Naive thymus-derived CD4-positive, alpha-beta T cell (primary cell): ENCODE data around the gene ACOXL. TPM values are rescaled to one million over a fixed set of nuclear protein-coding genes. Genes with fewer than 3 reads are reported as not detected.

Experiments
- ATAC-seq: fragments of 150-1000 bp; cut with Tn5 transposase; 2 replicates; pipeline ENCODE4 v1.10.0; 2021; ENCODE audit warnings: mild to moderate bottlenecking, moderate library complexity
- CTCF ChIA-PET: fragments of 350-600 bp; sonication (Branson Sonifier 250); formaldehyde crosslinking; loops from one replicate; lab custom pipeline; 2021; ENCODE audit warnings: antibody characterized with exemption; lab: Charles Lee
- POLR2A ChIA-PET: fragments of 350-600 bp; sonication (Branson Sonifier 250); formaldehyde crosslinking; loops from one replicate; lab custom pipeline; 2021; ENCODE audit warnings: antibody characterized with exemption, inconsistent platforms; lab: Charles Lee
- DNase-seq, 9 donors: peaks; one replicate each; pipeline versions ENCODE4 v3.0.0 to v3.0.0-alpha.2; 2020 to 2022; ENCODE audit warnings: mixed read lengths in 1 of 9
- H3K27ac ChIP-seq: one replicate; pipeline ENCODE4 v1.7.0; 2013; ENCODE audit warnings: mild to moderate bottlenecking, low read depth, low read length, moderate library complexity
- H3K27me3 ChIP-seq, 2 donors: one replicate each; pipeline ENCODE4 v1.7.0; 2013; ENCODE audit warnings: low read length in 2 of 2, mild to moderate bottlenecking in 2 of 2, moderate library complexity in 2 of 2; ENCODE audit not compliant: control insufficient read depth in 2 of 2, insufficient read depth in 2 of 2
- H3K36me3 ChIP-seq, 3 experiments: 1 replicate in 2 of 3; 2 replicates in 1 of 3; pipeline ENCODE4 v1.7.0; 2013; ENCODE audit warnings: low read length in 3 of 3, mild to moderate bottlenecking in 3 of 3, moderate library complexity in 1 of 3; ENCODE audit not compliant: insufficient read depth in 3 of 3, control insufficient read depth in 2 of 3
- H3K4me1 ChIP-seq, 2 donors: one replicate each; pipeline ENCODE4 v1.7.0; 2013; ENCODE audit warnings: low read length in 2 of 2, mild to moderate bottlenecking in 2 of 2, moderate library complexity in 1 of 2; ENCODE audit not compliant: control insufficient read depth in 2 of 2, insufficient read depth in 2 of 2
- H3K4me3 ChIP-seq: 2 replicates; pipeline ENCODE4 v1.7.0; 2013; ENCODE audit warnings: mild to moderate bottlenecking, low read length
- H3K9me3 ChIP-seq, 3 experiments: 1 replicate in 2 of 3; 2 replicates in 1 of 3; pipeline ENCODE4 v1.7.0; 2013; ENCODE audit warnings: low read length in 3 of 3; ENCODE audit not compliant: control insufficient read depth in 2 of 3
- H3K27ac Mint-ChIP-seq, 9 donors: one replicate each; pipeline ENCODE4 v1.8.0; 2020 to 2022; ENCODE audit warnings: mixed read lengths in 9 of 9, mild to moderate bottlenecking in 8 of 9, moderate library complexity in 5 of 9, inconsistent platforms in 2 of 9
- H3K27me3 Mint-ChIP-seq, 5 donors: one replicate each; pipeline ENCODE4 v1.8.0; 2021 to 2022; ENCODE audit warnings: mixed read lengths in 5 of 5, mild to moderate bottlenecking in 1 of 5
- H3K36me3 Mint-ChIP-seq, 5 donors: one replicate each; pipeline ENCODE4 v1.8.0; 2020 to 2022; ENCODE audit warnings: mixed read lengths in 5 of 5, mild to moderate bottlenecking in 3 of 5, inconsistent platforms in 1 of 5
- H3K4me1 Mint-ChIP-seq, 7 donors: one replicate each; pipeline ENCODE4 v1.8.0; 2020 to 2022; ENCODE audit warnings: mixed read lengths in 7 of 7, mild to moderate bottlenecking in 3 of 7, inconsistent platforms in 1 of 7
- H3K4me3 Mint-ChIP-seq, 10 donors: one replicate each; pipeline ENCODE4 v1.8.0; 2020 to 2022; ENCODE audit warnings: mild to moderate bottlenecking in 10 of 10, mixed read lengths in 10 of 10, moderate library complexity in 6 of 10, inconsistent platforms in 2 of 10
- H3K9me3 Mint-ChIP-seq, 11 donors: one replicate each; pipeline ENCODE4 v1.8.0; 2020 to 2022; ENCODE audit warnings: mixed read lengths in 11 of 11, mild to moderate bottlenecking in 4 of 11, inconsistent platforms in 1 of 11, moderate library complexity in 1 of 11
- intact Hi-C, 2 donors: fragments of 100-400 bp; cut with micrococcal nuclease; formaldehyde crosslinking; loops; one replicate each; pipeline ENCODE4 v1.15.1; 2023
- polyA plus RNA-seq, 2 donors: library from polyadenylated mRNA; unstranded; fragments of 300-500 nt; fragmentation: Illumina TruSeq; gene quantifications; one replicate each; pipeline ENCODE4 v1.2.3, GENCODE V29; 2021
- total RNA-seq, 6 experiments: library from RNA in 5 of 6; stranded (reverse) in 5 of 6; gene quantifications; 1 replicate in 5 of 6; 2 replicates in 1 of 6; pipeline ENCODE4 v1.2.3 and lab custom pipeline; 2021 to 2026

ACOXL gene
- total and polyA plus RNA-seq, 7 experiments from 2014 or later = 0.29 TPM; not detected in 6

DNA sequence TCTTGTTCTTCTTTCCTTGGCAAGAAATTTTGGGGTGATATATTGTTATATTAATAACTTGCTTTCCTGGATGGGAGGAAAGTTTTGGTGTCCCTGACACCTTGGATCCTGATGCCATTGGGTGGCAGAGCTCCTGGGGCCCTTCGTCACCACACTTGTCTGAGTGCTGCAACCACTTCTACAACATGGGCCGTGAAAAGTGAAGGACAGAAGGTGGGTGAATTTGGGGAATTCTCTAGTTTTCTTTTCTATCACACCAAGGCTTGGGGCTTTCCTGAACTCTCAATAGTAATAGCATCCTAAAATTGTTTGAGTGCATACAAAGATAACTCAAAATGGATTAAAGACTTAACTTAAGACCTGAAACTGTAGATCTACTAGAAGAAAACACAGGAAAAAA, 10.0 kb downstream of the ACOXL start:
- Mint-ChIP-seq H3K27me3 (peaks cover 45 to 81% (median 75%) of the 10 kb centered on the region in 5 donors), H3K27ac (no peak overlapping the region), H3K9me3 (peaks cover 0 to 18% (median 8%) of the 10 kb centered on the region in 11 donors), H3K4me3 (no peak overlapping the region), H3K4me1 (peaks cover 0 to 37% (median 0%) of the 10 kb centered on the region in 7 donors), H3K36me3 (peaks cover 5 to 9% (median 7%) of the 10 kb centered on the region in 5 donors)
- ChIA-PET POLR2A (no interaction called here), CTCF (no interaction called here)
- DNase-seq (no peak), ATAC-seq (no peak)
- Histone ChIP-seq H3K27ac (no peak overlapping the region), H3K36me3 (no peaks in the 10 kb centered on the region), H3K27me3 (no peaks in the 10 kb centered on the region), H3K4me3 (no peak overlapping the region), H3K9me3 (no peaks in the 10 kb centered on the region), H3K4me1 (peaks cover 0 to 3% of the 10 kb centered on the region in 2 donors)
- intact Hi-C loops = no loop called here

DNA sequence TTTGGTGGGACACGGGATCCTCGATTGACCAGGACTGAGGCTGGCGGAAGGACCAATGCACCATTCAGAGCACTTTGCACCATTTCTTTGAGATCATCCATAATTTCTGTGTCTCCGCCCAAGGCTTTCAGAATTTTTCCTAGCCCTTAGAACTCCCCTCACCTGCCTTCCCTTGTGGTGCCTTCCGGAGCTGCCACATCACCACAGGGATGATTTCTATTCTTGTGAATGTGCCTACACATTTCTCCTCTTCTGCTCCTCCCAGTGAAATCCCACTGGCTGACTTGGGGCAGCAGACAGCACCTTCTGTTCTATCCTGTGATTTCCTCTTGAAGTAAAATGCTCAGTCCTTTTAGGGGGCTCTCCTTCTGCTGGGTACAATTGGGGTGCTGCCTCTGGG, 11.2 kb downstream of the ACOXL start:
- no peaks in the 10 kb centered on the region for H3K36me3 ChIP-seq
- POLR2A ChIA-PET = no interaction called here
- peaks cover 0 to 10% (median 6%) of the 10 kb centered on the region in 11 donors for H3K9me3 Mint-ChIP-seq
- intact Hi-C loops = no loop called here
- no peak overlapping the region for H3K27ac ChIP-seq
- ATAC-seq (no peak), DNase-seq (no peak)
- H3K4me3 Mint-ChIP-seq = no peak overlapping the region
- peaks cover 7 to 13% of the 10 kb centered on the region in 2 donors for H3K4me1 ChIP-seq
- H3K4me1 Mint-ChIP-seq = peaks cover 9 to 49% (median 11%) of the 10 kb centered on the region in 7 donors
- H3K27me3 ChIP-seq = no peaks in the 10 kb centered on the region
- H3K27me3 Mint-ChIP-seq = peaks cover 47 to 75% (median 71%) of the 10 kb centered on the region in 5 donors
- H3K27ac Mint-ChIP-seq = no peak overlapping the region
- H3K4me3 ChIP-seq = no peak overlapping the region
- H3K36me3 Mint-ChIP-seq = peaks cover 3 to 6% (median 5%) of the 10 kb centered on the region in 5 donors
- CTCF ChIA-PET = no interaction called here
- no peaks in the 10 kb centered on the region for H3K9me3 ChIP-seq

DNA sequence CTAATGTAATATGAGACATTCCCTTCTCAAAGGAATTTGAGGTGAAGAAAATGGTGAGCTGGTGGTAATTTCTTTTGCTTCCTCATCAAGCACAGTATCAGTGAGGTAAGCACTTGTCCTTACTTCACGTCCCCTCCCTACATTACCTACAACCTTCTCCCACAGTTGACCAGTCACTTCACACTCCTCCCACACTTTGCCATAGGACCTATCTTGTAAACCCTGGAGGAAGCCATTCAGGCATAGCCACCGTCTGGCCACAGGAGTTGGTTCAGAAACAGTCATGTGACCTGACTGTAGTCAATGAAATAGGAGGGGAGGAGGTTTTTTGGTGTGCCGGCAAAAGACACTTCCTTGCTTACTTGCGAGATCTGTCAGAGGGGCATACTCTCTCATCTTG, 12.1 kb downstream of the ACOXL start:
- Mint-ChIP-seq H3K4me1 (peaks cover 12 to 55% (median 14%) of the 10 kb centered on the region in 7 donors), H3K4me3 (no peak overlapping the region), H3K9me3 (peaks cover 0 to 3% (median 0%) of the 10 kb centered on the region in 11 donors), H3K36me3 (peaks cover 0 to 5% (median 0%) of the 10 kb centered on the region in 5 donors), H3K27me3 (peaks cover 43 to 68% (median 65%) of the 10 kb centered on the region in 5 donors), H3K27ac (no peak overlapping the region)
- DNase-seq (no peak), ATAC-seq (no peak)
- Histone ChIP-seq H3K27me3 (no peaks in the 10 kb centered on the region), H3K4me1 (peaks cover 11 to 13% of the 10 kb centered on the region in 2 donors), H3K9me3 (no peaks in the 10 kb centered on the region), H3K36me3 (no peaks in the 10 kb centered on the region), H3K4me3 (no peak overlapping the region), H3K27ac (no peak overlapping the region)
- intact Hi-C loops = no loop called here
- CTCF ChIA-PET = no interaction called here
- POLR2A ChIA-PET = no interaction called here

DNA sequence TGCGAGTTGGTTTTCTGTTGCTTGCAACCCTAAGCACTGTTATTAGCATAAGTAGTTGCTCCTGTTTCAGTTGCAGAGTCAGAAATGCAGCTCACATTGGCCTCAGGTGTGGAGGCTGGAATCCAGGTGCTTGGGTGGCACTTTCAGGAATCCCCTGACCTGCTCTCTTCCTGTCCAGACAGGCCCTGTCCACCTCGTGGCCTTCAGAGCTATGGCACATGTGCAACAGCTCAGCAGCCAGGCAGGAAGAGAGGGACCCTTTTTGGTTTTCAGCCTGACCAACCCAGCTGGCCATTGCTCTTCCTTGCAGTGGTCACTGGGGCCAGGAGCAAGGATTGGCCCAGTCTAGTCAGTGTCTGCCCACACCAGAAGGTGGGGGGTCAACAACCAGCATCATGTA, 12.7 kb downstream of the ACOXL start:
- H3K36me3 Mint-ChIP-seq = peaks cover 0 to 7% (median 0%) of the 10 kb centered on the region in 5 donors
- H3K27me3 Mint-ChIP-seq = peaks cover 43 to 67% (median 59%) of the 10 kb centered on the region in 5 donors
- Histone ChIP-seq H3K27ac (no peak overlapping the region), H3K9me3 (no peaks in the 10 kb centered on the region), H3K4me3 (no peak overlapping the region), H3K4me1 (peaks cover 11 to 13% of the 10 kb centered on the region in 2 donors), H3K27me3 (no peaks in the 10 kb centered on the region), H3K36me3 (no peaks in the 10 kb centered on the region)
- CTCF ChIA-PET = no interaction called here
- no peak overlapping the region for H3K27ac Mint-ChIP-seq
- H3K9me3 Mint-ChIP-seq = peaks cover 0 to 2% (median 0%) of the 10 kb centered on the region in 11 donors
- peaks cover 12 to 59% (median 16%) of the 10 kb centered on the region in 7 donors for H3K4me1 Mint-ChIP-seq
- intact Hi-C loops = loop anchor here in 1 of 2 donors (5.0 kb wide), 1 partner anchor 112 kb away; no protein-coding TSS in a partner anchor
- POLR2A ChIA-PET = no interaction called here
- DNase-seq = no peak
- no peak for ATAC-seq
- no peak overlapping the region for H3K4me3 Mint-ChIP-seq

DNA sequence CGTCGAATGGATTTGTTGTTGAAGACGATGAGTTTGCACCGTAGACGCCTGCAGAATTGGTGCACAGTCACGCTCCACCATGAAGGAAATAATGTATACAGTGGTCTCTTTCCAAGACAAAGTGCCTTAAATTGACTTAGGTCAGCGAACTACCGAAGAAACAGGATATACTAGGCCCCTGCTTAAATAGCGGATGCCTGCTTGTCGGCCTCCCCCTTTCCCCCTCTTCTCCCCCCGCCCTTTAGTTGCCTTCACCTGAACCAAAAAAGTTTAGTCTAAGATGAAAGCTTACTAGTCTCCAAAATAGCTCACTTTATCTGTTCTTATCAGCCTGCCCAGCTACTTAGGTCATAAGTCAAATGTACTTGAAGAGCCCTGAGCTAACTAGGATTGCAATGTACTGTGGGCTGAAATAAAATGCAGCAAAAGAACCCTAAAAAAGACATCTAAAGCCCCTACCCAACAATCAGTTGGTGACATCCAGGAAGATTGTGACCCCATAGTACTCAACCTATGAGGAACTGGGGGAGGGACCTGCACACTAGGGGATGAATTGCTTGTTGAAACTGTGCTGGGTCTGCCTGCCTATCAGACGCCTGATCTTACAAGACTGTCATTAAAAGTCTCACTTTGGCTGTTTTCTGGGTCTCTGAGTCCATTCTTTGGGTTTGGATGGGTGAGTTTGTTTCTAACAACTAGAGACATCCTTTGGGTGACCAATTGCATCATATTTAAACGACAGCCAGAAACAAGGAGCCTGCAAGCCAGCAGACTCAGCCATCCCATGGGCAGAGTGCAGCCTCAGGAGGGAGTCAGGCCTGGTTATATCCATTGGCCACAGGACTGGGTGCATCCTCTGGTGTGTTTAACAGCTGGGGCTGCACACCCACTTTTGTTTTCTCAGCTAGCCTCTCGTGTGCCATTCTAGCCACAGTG, 14.5 kb downstream of the ACOXL start:
- Histone ChIP-seq H3K4me3 (no peak overlapping the region), H3K9me3 (no peaks in the 10 kb centered on the region), H3K36me3 (no peaks in the 10 kb centered on the region), H3K27me3 (no peaks in the 10 kb centered on the region), H3K4me1 (peaks cover 11 to 13% of the 10 kb centered on the region in 2 donors), H3K27ac (no peak overlapping the region)
- Mint-ChIP-seq H3K27me3 (peaks cover 30 to 56% (median 44%) of the 10 kb centered on the region in 5 donors), H3K4me3 (peak overlapping the region in 1 of 10 donors; percentile 72), H3K9me3 (no peaks in the 10 kb centered on the region), H3K36me3 (peaks cover 0 to 7% (median 0%) of the 10 kb centered on the region in 5 donors), H3K4me1 (peaks cover 12 to 54% (median 16%) of the 10 kb centered on the region in 7 donors), H3K27ac (peak overlapping the region in 1 of 9 donors; percentile 79)
- CTCF ChIA-PET = interaction anchor here (0.8 kb wide), 1 partner anchor 9 kb away, joined by 3 read pairs; no protein-coding TSS in a partner anchor
- POLR2A ChIA-PET = no interaction called here
- DNase-seq (no peak), ATAC-seq (no peak)
- intact Hi-C loops = loop anchor here in 1 of 2 donors (5.0 kb wide), 1 partner anchor 110 kb away; no protein-coding TSS in a partner anchor

DNA sequence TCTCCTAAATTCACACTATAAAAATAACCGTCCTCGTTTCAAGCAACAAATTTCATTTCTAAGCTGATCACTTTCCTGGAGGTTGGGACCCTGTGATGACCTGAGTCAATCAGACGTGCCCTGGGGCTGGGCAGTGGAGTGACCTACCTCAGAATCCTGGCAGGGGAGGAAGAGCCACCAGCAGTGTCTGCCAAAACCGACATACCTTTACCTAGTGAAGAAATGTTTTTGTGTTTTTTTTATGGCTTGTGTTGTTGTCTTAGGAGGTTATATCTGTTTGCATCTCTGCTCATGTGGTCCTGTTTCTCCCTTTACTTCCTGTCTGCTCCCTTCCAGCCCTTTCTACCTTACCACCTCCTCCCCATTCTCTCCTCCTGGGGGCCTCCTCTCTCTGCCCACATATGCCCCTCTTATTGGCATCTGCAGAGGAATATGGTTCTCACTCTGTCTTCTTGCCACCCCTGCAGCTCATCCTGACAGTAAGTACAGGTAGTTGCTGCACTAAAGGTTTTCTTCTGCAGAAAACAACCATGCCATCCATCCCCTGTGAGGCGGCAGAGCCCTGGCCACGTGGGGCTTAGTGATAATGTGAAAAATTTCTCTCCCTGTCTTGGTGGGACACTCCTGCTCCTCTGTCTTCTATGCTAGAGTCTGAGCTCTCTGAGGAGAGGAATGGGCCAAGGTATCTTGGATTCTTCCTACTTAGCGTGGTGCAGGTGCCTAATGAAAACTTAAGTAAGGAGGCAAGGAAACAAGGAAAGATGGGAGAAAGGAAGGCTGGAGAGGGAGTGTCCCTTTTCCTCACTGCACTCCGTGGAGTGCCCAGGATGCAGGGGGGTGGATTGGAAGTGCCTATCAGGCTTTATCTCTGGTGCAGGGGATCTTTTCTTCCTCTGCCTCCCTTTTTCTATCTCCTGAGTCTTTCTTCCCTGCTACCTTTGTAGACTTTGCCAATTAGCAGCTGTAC, 15.4 kb downstream of the ACOXL start:
- POLR2A ChIA-PET = no interaction called here
- DNase-seq = no peak
- CTCF ChIA-PET = interaction anchor here (0.8 kb wide), 1 partner anchor 8 kb away, joined by 3 read pairs; no protein-coding TSS in a partner anchor
- no peaks in the 10 kb centered on the region for H3K36me3 ChIP-seq
- peak overlapping the region; percentile 0 for H3K4me3 ChIP-seq
- peaks cover 30 to 52% (median 39%) of the 10 kb centered on the region in 5 donors for H3K27me3 Mint-ChIP-seq
- H3K9me3 Mint-ChIP-seq = no peaks in the 10 kb centered on the region
- H3K36me3 Mint-ChIP-seq = peaks cover 0 to 7% (median 0%) of the 10 kb centered on the region in 5 donors
- intact Hi-C loops = loop anchor here in 1 of 2 donors (2.0 to 5.0 kb wide), 2 partner anchors 69 to 109 kb away; partner anchors contain the start of gene BUB1
- H3K4me1 ChIP-seq = peaks cover 11 to 13% of the 10 kb centered on the region in 2 donors
- H3K27ac Mint-ChIP-seq = peak overlapping the region in 2 of 9 donors; percentile 4 to 79
- H3K27ac ChIP-seq = no peak overlapping the region
- no peaks in the 10 kb centered on the region for H3K9me3 ChIP-seq
- H3K27me3 ChIP-seq = no peaks in the 10 kb centered on the region
- ATAC-seq = no peak
- peak overlapping the region in 7 of 10 donors; percentile 7 to 72 (median 43) for H3K4me3 Mint-ChIP-seq
- H3K4me1 Mint-ChIP-seq = peaks cover 12 to 48% (median 16%) of the 10 kb centered on the region in 7 donors
